ENCODE results near the gene HHAT. TPM values are rescaled to one million over a fixed set of nuclear protein-coding genes. Genes with fewer than 3 reads are reported as not detected.

The HHAT gene
- total RNA-seq, 3 donors from 2014 or later: 0.26 to 0.71 (median 0.65) TPM

- Mint-ChIP-seq H3K4me1 (ENCODE audit: low read depth) (no peaks in the 10 kb centered on the region), H3K27me3 (ENCODE audit: low read depth) (no peaks in the 10 kb centered on the region), H3K9me3 (no peaks in the 10 kb centered on the region), H3K4me3 (no peak overlapping the region), H3K36me3 (ENCODE audit: insufficient read depth) (peaks cover 2% of the 10 kb centered on the region)
- ATAC-seq (no peak), DNase-seq (no peak)
Measured at GRCh38 chr1:210475321-210475720, 146.6 kb downstream of the HHAT start.

- no peak for ATAC-seq
- Mint-ChIP-seq H3K4me1 (ENCODE audit: low read depth) (no peaks in the 10 kb centered on the region), H3K9me3 (no peaks in the 10 kb centered on the region), H3K27me3 (ENCODE audit: low read depth) (no peaks in the 10 kb centered on the region), H3K4me3 (no peak overlapping the region), H3K36me3 (ENCODE audit: insufficient read depth) (peaks cover 2% of the 10 kb centered on the region)
- DNase-seq: no peak
Measured at GRCh38 chr1:210475806-210476205, 147.1 kb downstream of the HHAT start.

GRCh38 chr1:210476730-210477129, 148.0 kb downstream of the HHAT start:
- DNase-seq (no peak), ATAC-seq (no peak)
- no peaks in the 10 kb centered on the region for H3K27me3 Mint-ChIP-seq (ENCODE audit: low read depth)
- peaks cover 2% of the 10 kb centered on the region for H3K36me3 Mint-ChIP-seq (ENCODE audit: insufficient read depth)
- no peaks in the 10 kb centered on the region for H3K9me3 Mint-ChIP-seq
- no peaks in the 10 kb centered on the region for H3K4me1 Mint-ChIP-seq (ENCODE audit: low read depth)
- no peak overlapping the region for H3K4me3 Mint-ChIP-seq

- H3K4me1 Mint-ChIP-seq (ENCODE audit: low read depth): no peaks in the 10 kb centered on the region
- no peaks in the 10 kb centered on the region for H3K9me3 Mint-ChIP-seq
- ATAC-seq: no peak
- peaks cover 2% of the 10 kb centered on the region for H3K36me3 Mint-ChIP-seq (ENCODE audit: insufficient read depth)
- H3K27me3 Mint-ChIP-seq (ENCODE audit: low read depth): no peaks in the 10 kb centered on the region
- no peak for DNase-seq
- no peak overlapping the region for H3K4me3 Mint-ChIP-seq
Measured at GRCh38 chr1:210477328-210477924, 148.7 kb downstream of the HHAT start.

GRCh38 chr1:210478820-210479219, 150.1 kb downstream of the HHAT start:
- Mint-ChIP-seq H3K9me3 (no peaks in the 10 kb centered on the region), H3K27me3 (ENCODE audit: low read depth) (no peaks in the 10 kb centered on the region), H3K4me3 (no peak overlapping the region), H3K4me1 (ENCODE audit: low read depth) (no peaks in the 10 kb centered on the region), H3K36me3 (ENCODE audit: insufficient read depth) (peaks cover 2% of the 10 kb centered on the region)
- ATAC-seq (no peak), DNase-seq (no peak)

GRCh38 chr1:210482491-210482890, 153.8 kb downstream of the HHAT start:
- Mint-ChIP-seq H3K27me3 (ENCODE audit: low read depth) (no peaks in the 10 kb centered on the region), H3K9me3 (no peaks in the 10 kb centered on the region), H3K4me3 (no peak overlapping the region), H3K4me1 (ENCODE audit: low read depth) (no peaks in the 10 kb centered on the region), H3K36me3 (ENCODE audit: insufficient read depth) (peaks cover 2% of the 10 kb centered on the region)
- no peak for ATAC-seq
- DNase-seq: no peak

- Mint-ChIP-seq H3K4me3 (no peak overlapping the region), H3K4me1 (ENCODE audit: low read depth) (no peaks in the 10 kb centered on the region), H3K27me3 (ENCODE audit: low read depth) (no peaks in the 10 kb centered on the region), H3K9me3 (no peaks in the 10 kb centered on the region), H3K36me3 (ENCODE audit: insufficient read depth) (peaks cover 2% of the 10 kb centered on the region)
- ATAC-seq (no peak), DNase-seq (no peak)
Measured at GRCh38 chr1:210482945-210483617, 154.4 kb downstream of the HHAT start.

GRCh38 chr1:210483821-210484220, 155.1 kb downstream of the HHAT start:
- ATAC-seq (no peak), DNase-seq (no peak)
- Mint-ChIP-seq H3K9me3 (no peaks in the 10 kb centered on the region), H3K36me3 (ENCODE audit: insufficient read depth) (peaks cover 2% of the 10 kb centered on the region), H3K4me3 (no peak overlapping the region), H3K27me3 (ENCODE audit: low read depth) (no peaks in the 10 kb centered on the region), H3K4me1 (ENCODE audit: low read depth) (no peaks in the 10 kb centered on the region)

- Mint-ChIP-seq H3K27me3 (ENCODE audit: low read depth) (no peaks in the 10 kb centered on the region), H3K4me1 (ENCODE audit: low read depth) (no peaks in the 10 kb centered on the region), H3K36me3 (ENCODE audit: insufficient read depth) (no peaks in the 10 kb centered on the region), H3K4me3 (no peak overlapping the region), H3K9me3 (no peaks in the 10 kb centered on the region)
- no peak for ATAC-seq
- no peak for DNase-seq
Measured at GRCh38 chr1:210487021-210487420, 158.3 kb downstream of the HHAT start.

- ATAC-seq: no peak
Measured at GRCh38 chr1:210489491-210489890, 160.8 kb downstream of the HHAT start.

GRCh38 chr1:210490781-210491180, 162.1 kb downstream of the HHAT start:
- no peak for DNase-seq
- no peaks in the 10 kb centered on the region for H3K4me1 Mint-ChIP-seq (ENCODE audit: low read depth)
- no peak overlapping the region for H3K4me3 Mint-ChIP-seq
- no peaks in the 10 kb centered on the region for H3K27me3 Mint-ChIP-seq (ENCODE audit: low read depth)
- no peaks in the 10 kb centered on the region for H3K36me3 Mint-ChIP-seq (ENCODE audit: insufficient read depth)
- no peak for ATAC-seq
- no peaks in the 10 kb centered on the region for H3K9me3 Mint-ChIP-seq

More at GRCh38 chr1:210489491-210489890, 160.8 kb downstream of the HHAT start:
- Mint-ChIP-seq H3K4me3 (no peak overlapping the region), H3K9me3 (no peaks in the 10 kb centered on the region), H3K27me3 (ENCODE audit: low read depth) (no peaks in the 10 kb centered on the region), H3K4me1 (ENCODE audit: low read depth) (no peaks in the 10 kb centered on the region), H3K36me3 (ENCODE audit: insufficient read depth) (no peaks in the 10 kb centered on the region)
- no peak for DNase-seq

- Mint-ChIP-seq H3K36me3 (ENCODE audit: insufficient read depth) (no peaks in the 10 kb centered on the region), H3K4me3 (no peak overlapping the region), H3K4me1 (ENCODE audit: low read depth) (no peaks in the 10 kb centered on the region), H3K9me3 (no peaks in the 10 kb centered on the region), H3K27me3 (ENCODE audit: low read depth) (no peaks in the 10 kb centered on the region)
- DNase-seq: no peak
- no peak for ATAC-seq
Measured at GRCh38 chr1:210496063-210496462, 167.4 kb downstream of the HHAT start.

GRCh38 chr1:210499956-210500355, 171.3 kb downstream of the HHAT start:
- Mint-ChIP-seq H3K4me3 (no peak overlapping the region), H3K9me3 (no peaks in the 10 kb centered on the region), H3K27me3 (ENCODE audit: low read depth) (no peaks in the 10 kb centered on the region), H3K36me3 (ENCODE audit: insufficient read depth) (no peaks in the 10 kb centered on the region), H3K4me1 (ENCODE audit: low read depth) (no peaks in the 10 kb centered on the region)
- DNase-seq (no peak), ATAC-seq (no peak)

- no peaks in the 10 kb centered on the region for H3K9me3 Mint-ChIP-seq
Measured at GRCh38 chr1:210500831-210501230, 172.1 kb downstream of the HHAT start.

GRCh38 chr1:210504286-210504685, 175.6 kb downstream of the HHAT start:
- Mint-ChIP-seq H3K4me1 (ENCODE audit: low read depth) (no peaks in the 10 kb centered on the region), H3K4me3 (no peak overlapping the region), H3K36me3 (ENCODE audit: insufficient read depth) (no peaks in the 10 kb centered on the region), H3K9me3 (no peaks in the 10 kb centered on the region), H3K27me3 (ENCODE audit: low read depth) (no peaks in the 10 kb centered on the region)
- ATAC-seq (no peak), DNase-seq (no peak)

More at GRCh38 chr1:210500831-210501230, 172.1 kb downstream of the HHAT start:
- Mint-ChIP-seq H3K4me1 (ENCODE audit: low read depth) (no peaks in the 10 kb centered on the region), H3K36me3 (ENCODE audit: insufficient read depth) (no peaks in the 10 kb centered on the region), H3K4me3 (no peak overlapping the region), H3K27me3 (ENCODE audit: low read depth) (no peaks in the 10 kb centered on the region)
- ATAC-seq (no peak), DNase-seq (no peak)

Data from activated T-cell treated with anti-CD3 and anti-CD28 coated beads, Interleukin-2, amount 50 U/mL, for 4 hours (primary cell).